HFFc6 (cell line): ENCODE data around the gene NRIP2. TPM values are rescaled to one million over a fixed set of nuclear protein-coding genes. Genes with fewer than 3 reads are reported as not detected.
"Not testable (repeated sequence)": the region's sequence is repeated elsewhere in the genome, so short reads cannot be mapped to it uniquely, and the experiment has no call there.

Source experiments
- DNase-seq: peaks from one replicate; pipeline ENCODE4 v3.0.0-alpha.2; 2018
- H3K27ac Mint-ChIP-seq: 2 replicates; pipeline ENCODE4 v1.8.0; 2020; ENCODE audit warnings: mild to moderate bottlenecking, mixed read lengths
- H3K27me3 Mint-ChIP-seq: 2 replicates; pipeline ENCODE4 v1.8.0; 2021; ENCODE audit warnings: mild to moderate bottlenecking, moderate library complexity, mixed read lengths; ENCODE audit not compliant: insufficient read depth
- H3K36me3 Mint-ChIP-seq: 2 replicates; pipeline ENCODE4 v1.8.0; 2021; ENCODE audit warnings: low read depth, mixed read lengths
- H3K4me1 Mint-ChIP-seq: 2 replicates; pipeline ENCODE4 v1.8.0; 2020; ENCODE audit warnings: low read depth, mixed read lengths
- H3K4me3 Mint-ChIP-seq: 2 replicates; pipeline ENCODE4 v1.8.0; 2020; ENCODE audit warnings: mild to moderate bottlenecking, moderate library complexity, mixed read lengths
- H3K9me3 Mint-ChIP-seq: 2 replicates; pipeline ENCODE4 v1.8.0; 2020; ENCODE audit warnings: mild to moderate bottlenecking, mixed read lengths
- total RNA-seq, 6 experiments: library from RNA; stranded (reverse); fragmentation: NEBNext Ultra II Directional; extraction: Animal tissue kit (Norgen Biotek cat#: 25700); gene quantifications; 2 replicates in 1 of 6; 3 replicates in 5 of 6; pipeline ENCODE4 v1.2.3, GENCODE V29; 2021
- TF ChIP-seq, protein P1 (sequence below): fragments of 200-600 bp; sonication (generic); IDR thresholded peaks from 2 replicates; pipeline ENCODE4 v1.5.0; 2021; ENCODE audit warnings: antibody characterized with exemption, mild to moderate bottlenecking

Gene NRIP2
- total RNA-seq, 6 experiments from 2014 or later: not detected

DNA sequence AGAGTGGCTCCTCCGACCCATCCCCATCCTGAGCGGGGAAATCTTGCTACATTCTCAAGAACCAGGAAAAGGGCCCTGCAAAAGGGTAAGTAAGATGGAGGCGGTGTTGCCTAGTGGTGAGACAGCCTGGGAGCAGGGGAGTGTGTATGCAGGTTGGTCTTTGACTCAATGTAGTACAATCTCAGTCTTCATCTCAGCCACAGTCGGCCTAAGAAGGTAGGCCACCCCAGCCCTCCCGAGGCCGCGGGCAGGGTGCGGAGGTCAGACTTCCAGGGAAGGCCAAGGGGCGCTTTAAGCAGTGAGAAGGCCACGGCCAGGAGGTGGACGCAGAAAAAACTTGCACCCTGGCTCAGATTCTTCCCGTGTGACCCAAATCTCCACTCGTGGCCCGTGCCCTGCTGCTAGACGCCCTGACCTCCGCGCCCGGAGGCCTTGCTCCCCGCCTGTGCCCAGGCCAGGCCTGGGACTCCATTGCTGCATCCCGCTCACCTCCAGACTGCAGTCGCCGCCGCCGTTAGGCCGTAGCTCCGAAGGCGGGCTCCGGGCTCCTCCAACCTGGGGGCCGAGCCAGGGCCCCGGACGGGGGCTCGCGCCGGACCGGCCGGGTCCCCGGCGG, 41.7 kb upstream of the NRIP2 start:
- H3K4me1 Mint-ChIP-seq: peaks cover 19% of the 10 kb centered on the region
- peak; percentile 13 for DNase-seq
- no peaks in the 10 kb centered on the region for H3K9me3 Mint-ChIP-seq
- peaks cover 5% of the 10 kb centered on the region; the same call in 1 of the 2 replicates for H3K36me3 Mint-ChIP-seq
- TF ChIP-seq, protein P1, sequence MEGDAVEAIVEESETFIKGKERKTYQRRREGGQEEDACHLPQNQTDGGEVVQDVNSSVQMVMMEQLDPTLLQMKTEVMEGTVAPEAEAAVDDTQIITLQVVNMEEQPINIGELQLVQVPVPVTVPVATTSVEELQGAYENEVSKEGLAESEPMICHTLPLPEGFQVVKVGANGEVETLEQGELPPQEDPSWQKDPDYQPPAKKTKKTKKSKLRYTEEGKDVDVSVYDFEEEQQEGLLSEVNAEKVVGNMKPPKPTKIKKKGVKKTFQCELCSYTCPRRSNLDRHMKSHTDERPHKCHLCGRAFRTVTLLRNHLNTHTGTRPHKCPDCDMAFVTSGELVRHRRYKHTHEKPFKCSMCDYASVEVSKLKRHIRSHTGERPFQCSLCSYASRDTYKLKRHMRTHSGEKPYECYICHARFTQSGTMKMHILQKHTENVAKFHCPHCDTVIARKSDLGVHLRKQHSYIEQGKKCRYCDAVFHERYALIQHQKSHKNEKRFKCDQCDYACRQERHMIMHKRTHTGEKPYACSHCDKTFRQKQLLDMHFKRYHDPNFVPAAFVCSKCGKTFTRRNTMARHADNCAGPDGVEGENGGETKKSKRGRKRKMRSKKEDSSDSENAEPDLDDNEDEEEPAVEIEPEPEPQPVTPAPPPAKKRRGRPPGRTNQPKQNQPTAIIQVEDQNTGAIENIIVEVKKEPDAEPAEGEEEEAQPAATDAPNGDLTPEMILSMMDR: no peak
- peaks cover 4% of the 10 kb centered on the region; the same call in 1 of the 2 replicates for H3K27me3 Mint-ChIP-seq
- H3K27ac Mint-ChIP-seq: peak overlapping the region; percentile 81
- peak overlapping the region; percentile 97 for H3K4me3 Mint-ChIP-seq

DNA sequence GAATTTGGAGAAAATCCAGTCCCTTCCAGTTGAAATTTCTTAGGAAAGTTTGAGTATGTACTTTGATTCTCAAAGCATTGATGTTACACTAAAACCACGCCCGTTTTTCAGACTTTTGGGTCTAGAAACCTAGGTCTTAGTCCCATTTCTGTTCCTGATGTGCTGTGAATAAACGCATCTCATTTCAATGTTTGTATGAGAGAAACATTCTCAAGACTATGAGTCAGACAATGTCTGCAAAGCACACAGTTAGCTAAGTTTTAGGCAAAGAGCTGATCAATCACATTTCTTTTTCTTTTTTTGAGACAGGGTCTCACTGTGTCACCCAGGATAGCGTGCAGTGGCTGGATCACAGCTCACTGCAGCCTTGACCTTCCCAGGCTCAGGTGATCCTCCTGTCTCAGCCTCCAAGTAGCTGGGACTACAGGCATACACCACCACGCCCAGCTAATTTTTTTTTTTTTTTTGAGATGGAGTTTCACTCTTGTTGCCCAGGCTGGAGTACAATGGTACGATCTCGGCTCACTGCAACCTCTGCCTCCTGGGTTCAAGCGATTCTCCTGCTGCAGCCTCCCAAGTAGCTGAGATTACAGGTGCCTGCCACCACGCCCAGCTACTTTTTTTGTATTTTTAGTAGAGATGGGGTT, 34.3 kb upstream of the NRIP2 start:
- peak; percentile 28 for DNase-seq
- not testable (repeated sequence) for H3K4me3 Mint-ChIP-seq, H3K27me3 Mint-ChIP-seq, H3K9me3 Mint-ChIP-seq
- Mint-ChIP-seq H3K36me3 (peaks cover 25% of the 10 kb centered on the region; the same call in 1 of the 2 replicates), H3K4me1 (peaks cover 12% of the 10 kb centered on the region), H3K27ac (peak overlapping the region; percentile 57)

DNA sequence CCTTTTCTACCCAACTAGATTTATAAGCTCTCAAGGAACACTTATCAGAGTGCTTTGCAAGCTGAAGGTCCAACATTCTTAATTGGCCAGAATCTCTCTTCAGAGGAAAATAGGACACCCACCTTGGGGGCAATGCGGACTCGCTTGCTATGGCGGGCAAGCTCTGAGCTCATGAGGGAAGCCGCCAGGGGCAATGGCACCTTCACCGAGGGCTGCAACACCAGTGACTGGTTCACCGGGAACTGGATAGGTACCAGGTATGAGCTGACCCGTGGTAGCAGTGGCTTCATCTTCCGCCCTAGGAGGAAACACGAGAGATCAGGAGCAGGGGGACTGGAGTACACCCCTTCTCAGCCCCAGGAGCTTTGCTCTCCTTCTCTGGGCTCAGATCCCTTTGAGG, 29.4 kb upstream of the NRIP2 start:
- H3K4me1 Mint-ChIP-seq: peaks cover 10% of the 10 kb centered on the region
- H3K4me3 Mint-ChIP-seq: no peak overlapping the region
- peaks cover 4% of the 10 kb centered on the region for H3K27me3 Mint-ChIP-seq
- H3K36me3 Mint-ChIP-seq: peaks cover 43% of the 10 kb centered on the region; the same call in 1 of the 2 replicates
- TF ChIP-seq, protein P1: no peak
- H3K9me3 Mint-ChIP-seq: no peaks in the 10 kb centered on the region
- no peak overlapping the region for H3K27ac Mint-ChIP-seq
- DNase-seq: no peak

DNA sequence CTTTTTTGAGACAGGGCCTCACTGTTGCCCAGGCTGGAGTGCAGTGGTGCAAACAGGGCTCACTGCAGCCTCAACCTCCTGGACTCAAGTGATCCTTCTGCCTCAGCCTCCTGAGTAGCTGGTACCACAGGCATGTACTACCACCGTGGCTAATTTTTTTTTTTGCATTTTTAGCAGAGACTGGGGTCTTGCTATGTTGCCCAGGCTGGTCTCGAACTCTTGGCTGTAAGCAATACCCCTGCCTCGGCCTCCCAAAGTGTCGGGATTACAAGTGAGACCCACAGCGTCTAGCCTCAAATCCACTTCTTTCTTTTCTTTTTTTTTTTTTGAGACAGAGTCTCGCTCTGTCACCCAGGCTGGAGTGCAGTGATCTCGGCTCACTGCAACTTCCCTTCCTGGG, 28.6 kb upstream of the NRIP2 start:
- not testable (repeated sequence) for H3K27ac Mint-ChIP-seq, H3K4me1 Mint-ChIP-seq, H3K4me3 Mint-ChIP-seq, DNase-seq, H3K9me3 Mint-ChIP-seq, H3K27me3 Mint-ChIP-seq
- peaks cover 36% of the 10 kb centered on the region; the same call in 1 of the 2 replicates for H3K36me3 Mint-ChIP-seq

DNA sequence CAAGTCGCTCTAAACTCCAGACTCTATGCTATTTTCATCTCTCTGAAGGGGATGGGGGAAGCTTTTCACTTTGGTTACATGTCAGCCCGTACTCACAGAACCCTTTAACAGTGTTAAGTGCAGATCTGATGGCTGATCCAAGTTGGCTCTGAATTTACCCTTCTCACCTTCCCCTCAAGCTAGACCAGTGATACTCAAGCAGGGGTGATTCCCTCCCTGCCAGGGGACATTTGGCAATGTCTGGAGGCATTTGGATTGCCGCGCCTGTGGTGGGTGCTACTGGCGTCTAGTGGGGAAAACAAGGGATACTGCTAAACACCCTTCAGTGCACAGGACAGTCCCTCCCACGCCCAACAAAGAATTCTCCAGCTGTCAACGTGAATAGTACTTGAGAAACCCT, 28.0 kb upstream of the NRIP2 start:
- Mint-ChIP-seq H3K27me3 (peaks cover 4% of the 10 kb centered on the region), H3K27ac (no peak overlapping the region), H3K4me3 (no peak overlapping the region), H3K36me3 (peaks cover 34% of the 10 kb centered on the region; the same call in 1 of the 2 replicates), H3K4me1 (no peaks in the 10 kb centered on the region), H3K9me3 (no peaks in the 10 kb centered on the region)
- DNase-seq: no peak
- TF ChIP-seq, protein P1: no peak

DNA sequence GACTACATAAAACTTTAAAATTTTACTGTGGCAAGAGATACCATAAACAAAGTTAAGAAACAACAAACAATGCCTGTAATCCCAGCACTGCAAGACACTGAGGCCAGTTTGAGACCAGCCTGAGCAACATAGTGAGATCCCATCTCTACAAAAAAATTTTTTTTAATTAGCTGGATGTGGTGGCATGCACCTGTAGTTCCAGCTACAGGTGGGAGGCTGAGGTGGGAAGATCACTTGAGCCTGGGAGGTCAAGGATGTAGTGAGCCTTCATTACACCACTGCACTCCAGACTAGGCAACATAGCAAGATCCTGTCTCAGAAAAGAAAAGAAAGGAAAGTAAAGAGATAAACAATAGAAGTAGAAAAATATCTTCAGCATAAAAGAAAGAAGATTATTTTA, 25.3 kb upstream of the NRIP2 start:
- H3K36me3 Mint-ChIP-seq: peaks cover 30% of the 10 kb centered on the region; the same call in 1 of the 2 replicates
- no peak overlapping the region for H3K27ac Mint-ChIP-seq
- H3K4me1 Mint-ChIP-seq: peaks cover 5% of the 10 kb centered on the region
- DNase-seq: no peak
- H3K4me3 Mint-ChIP-seq: no peak overlapping the region
- peaks cover 4% of the 10 kb centered on the region for H3K27me3 Mint-ChIP-seq
- no peaks in the 10 kb centered on the region for H3K9me3 Mint-ChIP-seq
- TF ChIP-seq, protein P1: no peak
